HG03439 (cell line): ENCODE measurements around the gene PSMB2.

ENCODE experiments used
- ATAC-seq: cut with Tn5 transposase; IDR thresholded peaks from one replicate; pipeline ENCODE4 v1.9.1; 2021; ENCODE audit warnings: mild to moderate bottlenecking, moderate library complexity; ENCODE audit not compliant: unreplicated experiment

PSMB2 gene

GRCh38 chr1:35644204-35644603 is 2.9 kb upstream of the PSMB2 start:
- ATAC-seq = no peak

DNA sequence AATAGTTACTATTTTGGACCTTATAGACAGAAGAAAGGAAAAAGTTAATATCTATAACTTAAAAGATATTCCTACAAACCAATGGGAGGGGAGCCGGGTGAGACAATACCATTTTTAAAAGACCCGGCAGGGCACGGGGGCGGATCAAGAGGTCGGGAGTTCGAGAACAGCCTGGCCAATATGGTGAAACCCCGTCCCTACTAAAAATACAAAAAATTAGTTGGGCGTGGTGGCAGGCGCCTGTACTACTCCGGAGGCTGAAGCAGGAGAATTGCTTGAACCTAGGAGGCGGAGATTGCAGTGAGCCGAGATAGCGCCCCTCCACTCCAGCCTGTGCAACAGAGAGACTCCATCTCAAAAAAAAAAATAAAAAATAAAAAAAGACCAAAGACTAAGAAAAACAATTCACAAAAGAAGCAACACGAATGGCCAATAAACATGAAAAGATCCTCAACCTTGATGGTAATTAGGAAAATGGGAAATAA is 1.2 kb upstream of the PSMB2 start:
- no peak for ATAC-seq

- ATAC-seq = no peak
Observed at GRCh38 chr1:35640380-35641232, 720 bp downstream of the PSMB2 start.

GRCh38 chr1:35637401-35637809 is 3.9 kb downstream of the PSMB2 start:
- ATAC-seq = no peak

DNA sequence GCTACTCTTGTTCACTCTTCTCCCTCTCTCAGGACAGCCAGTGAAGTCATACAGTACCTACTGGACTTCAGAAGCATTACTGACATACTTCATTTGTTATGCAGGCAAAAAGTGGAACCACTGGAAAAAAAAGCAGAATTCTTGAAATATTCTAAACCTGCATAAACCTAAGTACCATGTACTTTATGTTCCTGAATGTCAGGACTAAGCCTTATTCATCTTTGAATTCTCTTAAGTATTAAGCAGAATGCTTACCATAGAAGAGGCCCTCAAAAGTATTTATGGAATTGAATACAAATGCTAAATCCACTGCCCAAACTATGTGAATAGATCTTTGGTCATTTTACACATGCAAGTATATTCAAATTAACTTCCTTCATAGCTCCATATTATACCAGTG is 7.8 kb downstream of the PSMB2 start:
- ATAC-seq = no peak

- ATAC-seq = no peak
Observed at GRCh38 chr1:35631396-35631795, 9.9 kb downstream of the PSMB2 start.

DNA sequence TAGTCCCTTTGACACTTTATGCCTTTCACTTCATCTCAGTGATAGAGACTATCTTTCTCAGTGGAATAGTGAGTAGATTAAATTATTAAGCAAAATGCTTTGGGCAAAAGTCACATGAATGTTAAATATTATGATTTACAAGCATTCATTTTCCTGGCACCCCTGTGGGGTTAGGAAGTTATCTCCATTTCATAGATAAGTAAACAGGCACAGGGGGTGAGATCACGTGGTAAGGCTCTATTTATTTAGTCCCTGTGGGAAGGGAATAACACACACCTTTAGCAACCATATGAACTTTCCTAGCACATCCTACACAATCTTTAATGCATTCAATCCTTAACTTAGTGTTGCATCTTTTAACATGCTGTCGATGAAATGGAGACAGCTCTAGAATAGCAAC is 12.3 kb downstream of the PSMB2 start:
- ATAC-seq = no peak

GRCh38 chr1:35623832-35624231 is 17.5 kb downstream of the PSMB2 start:
- no peak for ATAC-seq

DNA sequence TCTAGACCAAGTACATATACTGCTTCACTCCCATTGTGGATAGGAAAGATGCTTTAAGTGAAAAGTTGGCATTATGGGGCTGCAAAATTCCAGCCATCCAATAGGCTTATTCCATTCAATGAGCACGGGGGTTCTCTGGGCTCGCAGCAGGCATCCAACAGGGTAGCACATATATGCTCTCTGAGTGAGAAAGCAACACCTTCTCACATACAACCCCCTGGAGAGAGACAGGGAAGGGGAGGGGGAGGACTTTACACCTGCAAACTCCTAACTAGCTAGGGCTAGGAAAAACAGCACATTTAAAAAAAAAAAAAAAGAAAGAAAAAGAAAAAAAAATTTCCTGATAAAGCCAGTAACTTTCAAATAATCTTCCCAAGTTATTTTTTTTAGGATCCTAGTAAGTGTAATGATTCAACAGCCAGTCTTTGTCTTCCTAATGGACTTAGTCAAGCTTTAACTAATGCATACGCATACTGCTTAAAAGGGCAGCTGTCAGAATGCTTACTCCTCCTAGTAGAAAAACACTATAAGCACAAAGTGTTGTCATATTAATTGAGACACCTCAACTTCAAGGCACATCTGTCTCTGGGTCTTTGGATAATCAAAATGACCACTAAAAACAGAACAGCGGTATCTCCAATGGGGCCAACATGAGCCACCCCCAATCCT is 18.7 kb downstream of the PSMB2 start:
- no peak for ATAC-seq

GRCh38 chr1:35619237-35620121 is 21.8 kb downstream of the PSMB2 start:
- no peak for ATAC-seq

GRCh38 chr1:35615440-35615839 is 25.9 kb downstream of the PSMB2 start:
- ATAC-seq = no peak

GRCh38 chr1:35611655-35612054 is 29.7 kb downstream of the PSMB2 start:
- no peak for ATAC-seq

GRCh38 chr1:35605867-35606182 is 35.5 kb downstream of the PSMB2 start:
- ATAC-seq = no peak

GRCh38 chr1:35605071-35605866 is 36.1 kb downstream of the PSMB2 start:
- no peak for ATAC-seq

- no peak for ATAC-seq
Observed at GRCh38 chr1:35603941-35604340, 37.4 kb downstream of the PSMB2 start.

DNA sequence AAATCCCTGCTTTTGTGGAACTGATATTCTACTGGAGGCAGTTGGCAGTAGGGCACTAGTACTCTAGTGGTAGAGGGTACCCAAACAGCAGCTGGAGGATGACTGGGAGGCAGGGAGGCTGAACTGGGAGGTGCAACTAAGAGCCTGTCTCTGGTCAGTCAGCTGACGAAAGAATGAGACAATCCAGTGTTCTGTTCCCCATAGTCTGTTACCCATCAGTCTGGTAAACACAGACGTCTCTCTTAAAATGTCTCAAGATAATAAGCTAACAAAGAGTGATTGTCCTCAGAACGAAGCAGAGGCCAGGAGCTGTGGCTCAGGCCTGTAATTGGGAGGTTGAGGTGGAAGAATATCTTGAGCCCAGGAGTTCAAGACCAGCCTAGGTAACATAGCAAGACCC is 37.9 kb downstream of the PSMB2 start:
- ATAC-seq = no peak

- no peak for ATAC-seq
Observed at GRCh38 chr1:35600593-35600992, 40.7 kb downstream of the PSMB2 start.

- ATAC-seq = no peak
Observed at GRCh38 chr1:35599411-35599810, 41.9 kb downstream of the PSMB2 start.

DNA sequence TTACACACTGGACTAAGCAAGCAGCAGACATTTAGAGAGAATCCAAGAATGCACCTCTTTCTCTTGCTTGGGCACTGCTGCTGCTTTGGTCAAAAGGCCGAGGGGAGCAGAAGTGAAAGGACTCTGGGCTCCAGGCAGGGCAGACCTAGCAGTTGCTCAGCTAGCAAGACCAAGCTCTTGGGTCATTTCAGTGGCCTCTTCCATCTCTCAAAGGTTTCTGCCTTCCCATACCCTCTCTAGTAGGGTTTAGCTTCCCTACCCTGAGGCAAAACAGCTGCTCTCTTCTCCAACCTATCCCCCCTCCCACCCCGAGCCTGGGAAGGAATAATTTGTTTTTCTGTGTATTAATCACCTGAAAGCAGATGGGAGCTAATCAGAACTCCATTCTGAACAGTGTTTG is 42.4 kb downstream of the PSMB2 start:
- no peak for ATAC-seq

DNA sequence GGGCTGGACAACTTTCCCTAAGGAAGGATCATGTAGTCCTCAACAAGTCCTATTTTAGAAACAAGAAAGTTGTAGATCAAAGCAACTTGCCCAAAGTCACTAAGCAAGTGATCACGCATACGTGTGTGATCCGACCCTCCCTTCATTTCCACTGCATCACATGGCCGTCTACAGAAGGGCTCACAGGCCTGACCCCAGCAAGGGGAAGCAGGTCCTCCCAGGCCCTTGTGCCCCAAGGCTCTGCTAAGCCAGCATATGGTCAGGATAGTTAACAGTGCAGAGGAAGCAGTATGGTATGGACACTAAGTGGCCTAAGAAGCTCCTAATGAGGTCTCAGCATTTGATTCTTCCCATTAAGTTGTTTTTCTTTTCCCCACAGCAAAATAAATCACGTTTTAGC is 43.5 kb downstream of the PSMB2 start:
- ATAC-seq = no peak

DNA sequence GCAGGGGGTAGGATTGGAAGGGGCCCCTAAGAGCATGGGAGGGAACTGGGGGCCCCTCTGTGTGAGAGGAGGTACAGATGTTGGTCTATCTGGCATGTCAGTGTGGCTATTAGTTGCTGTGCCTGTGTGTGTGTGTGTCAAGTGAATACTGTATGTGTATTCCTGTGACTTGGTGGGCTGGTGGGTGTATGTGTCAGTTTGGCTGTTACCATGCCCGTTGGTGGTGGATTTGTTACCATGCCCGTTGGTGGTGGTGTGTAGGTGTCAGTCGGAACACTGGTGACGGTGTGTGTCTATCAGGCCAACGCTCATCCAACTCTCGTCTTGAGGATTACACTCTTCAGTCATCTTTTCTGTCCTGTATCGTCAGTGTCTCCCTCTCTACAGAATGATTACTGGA is 45.6 kb downstream of the PSMB2 start:
- no peak for ATAC-seq
